Measurements from ENCODE around the gene LAGE3.

The LAGE3 gene

DNA sequence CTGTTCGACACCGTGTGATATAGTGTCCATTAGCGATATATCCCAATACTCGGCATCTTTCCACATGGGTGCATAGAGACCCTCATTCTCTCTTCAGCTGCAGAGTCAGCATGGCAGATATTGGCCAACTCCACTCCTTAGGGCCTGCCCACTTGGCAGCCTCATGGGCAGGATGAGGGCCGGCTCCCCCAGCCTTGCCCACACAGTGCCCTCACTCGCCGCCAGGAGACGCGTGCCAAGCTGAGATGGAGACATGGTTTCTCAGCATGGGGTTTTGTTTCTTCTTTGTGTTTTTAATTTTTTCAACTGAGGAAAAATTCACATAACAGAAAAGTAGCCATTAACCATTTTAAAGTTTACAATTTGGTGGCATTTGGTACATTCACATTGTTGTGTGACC lies 26.3 kb downstream of the LAGE3 start:
- DNase-seq = no peak

DNA sequence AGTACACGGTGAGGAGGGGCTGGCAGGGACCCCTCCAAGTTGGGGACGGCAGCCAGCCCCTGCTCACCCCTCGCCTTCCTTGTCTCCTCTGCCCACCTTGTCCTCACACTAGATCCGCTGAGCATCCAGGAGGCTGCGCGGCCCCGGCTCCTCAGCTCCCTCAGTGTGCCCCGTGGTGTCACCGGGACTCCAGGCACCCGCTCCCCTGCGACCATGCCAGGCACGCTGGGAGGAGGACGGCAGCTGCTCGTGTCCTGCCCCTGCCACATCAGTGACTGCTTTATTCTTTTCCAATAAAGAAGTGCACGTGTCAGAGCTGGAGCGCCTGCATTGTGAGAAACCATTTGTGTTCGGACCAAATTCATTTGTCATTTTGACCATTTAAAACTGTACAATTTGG lies 28.8 kb downstream of the LAGE3 start:
- no peak for DNase-seq

DNA sequence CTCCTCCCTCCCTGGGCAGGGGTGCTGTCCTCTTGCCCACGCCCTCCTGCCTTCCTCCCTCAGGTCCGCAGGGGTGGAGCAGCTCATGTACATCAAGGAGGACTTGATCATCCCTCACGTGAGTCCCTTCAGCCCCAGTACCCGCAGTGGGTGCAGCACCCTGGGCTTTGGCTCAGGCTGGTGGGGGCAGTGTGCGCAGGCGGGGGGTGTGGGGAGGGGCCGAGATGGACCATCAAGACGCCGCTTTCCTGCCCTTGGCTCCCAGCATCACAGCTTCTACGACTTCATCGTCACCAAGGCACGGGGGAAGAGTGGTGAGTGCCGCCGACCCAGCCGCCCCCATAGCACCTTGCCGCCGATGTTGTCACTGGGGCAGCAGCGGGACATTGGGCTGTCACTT lies 29.5 kb downstream of the LAGE3 start:
- DNase-seq = no peak

DNA sequence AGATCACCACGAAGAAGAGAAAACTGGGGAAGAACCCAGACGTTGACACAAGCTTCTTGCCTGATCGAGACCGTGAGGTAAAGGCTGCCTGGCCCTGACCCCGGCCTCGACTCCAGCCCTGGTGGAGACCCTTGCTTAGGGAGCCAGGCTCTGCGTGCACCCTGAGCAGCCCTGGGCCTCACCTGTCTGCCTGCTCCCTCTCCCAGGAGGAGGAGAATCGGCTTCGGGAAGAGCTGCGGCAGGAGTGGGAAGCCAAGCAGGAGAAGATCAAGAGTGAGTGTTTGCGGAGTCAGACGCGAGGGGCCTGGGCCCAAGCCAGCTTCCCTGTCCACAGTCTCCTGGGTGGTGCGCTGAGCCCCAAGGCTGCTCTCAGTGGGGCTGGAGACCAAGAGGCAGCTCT lies 30.6 kb downstream of the LAGE3 start:
- DNase-seq = no peak

DNA sequence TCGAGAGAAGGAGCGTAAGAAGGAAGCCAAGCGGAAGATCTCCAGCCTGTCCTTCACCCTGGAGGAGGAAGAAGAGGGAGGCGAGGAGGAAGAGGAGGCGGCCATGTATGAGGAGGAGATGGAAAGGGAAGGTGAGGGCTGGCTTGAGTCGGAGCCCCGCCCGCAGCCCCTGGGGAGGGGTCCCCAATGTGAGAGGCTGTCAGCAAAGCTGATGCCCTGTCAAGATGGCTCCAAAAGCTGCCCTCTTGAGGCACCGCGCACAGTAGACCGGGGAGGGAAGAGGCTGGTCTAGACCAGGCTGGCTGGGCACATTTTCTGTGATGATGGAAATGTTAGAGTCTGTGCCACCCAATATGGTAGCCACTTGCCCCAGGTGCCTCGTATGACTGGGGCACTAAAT lies 32.7 kb downstream of the LAGE3 start:
- no peak for DNase-seq

DNA sequence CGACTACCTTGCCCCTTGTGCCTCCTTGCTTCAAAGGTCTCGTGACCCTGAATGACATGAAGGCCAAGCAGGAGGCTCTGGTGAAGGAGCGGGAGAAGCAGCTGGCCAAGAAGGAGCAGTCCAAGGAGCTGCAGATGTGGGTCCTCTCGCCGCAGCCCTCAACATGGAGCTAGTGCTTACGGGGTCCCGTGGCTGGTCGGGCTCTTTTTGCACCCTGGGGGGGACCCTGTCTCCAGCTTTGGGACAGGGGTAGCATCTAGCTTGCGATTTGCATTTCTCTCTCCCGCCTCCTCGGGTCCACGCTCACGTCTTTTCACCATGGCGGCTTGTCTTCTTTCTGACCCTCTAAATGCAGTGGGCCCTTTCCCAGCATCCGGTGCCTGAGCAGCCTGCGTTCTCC lies 33.3 kb downstream of the LAGE3 start:
- no peak for DNase-seq

DNA sequence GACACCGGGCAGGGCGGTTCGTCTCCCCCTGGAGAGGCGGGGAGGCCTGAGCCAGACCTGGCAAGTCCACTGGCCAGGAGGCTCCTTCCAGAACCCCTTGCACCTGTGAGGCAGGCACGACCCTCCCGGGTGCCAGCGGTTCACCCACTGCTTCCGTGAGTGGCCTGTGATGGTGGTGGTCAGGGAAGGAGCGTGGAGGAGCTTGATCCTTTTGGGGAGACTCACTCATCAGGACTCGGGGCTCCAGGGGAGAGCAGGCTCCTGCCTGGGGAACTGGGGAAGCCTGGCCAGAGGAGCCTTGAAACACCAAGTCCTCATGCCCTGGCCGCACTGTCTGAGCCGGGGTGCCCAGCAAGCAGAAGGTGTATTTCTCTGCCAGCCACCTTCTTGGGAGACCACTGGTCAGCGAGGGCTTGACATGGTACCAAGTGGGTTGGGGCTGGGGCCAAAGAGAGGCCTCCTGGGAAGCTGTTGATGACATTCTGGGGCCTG lies 34.3 kb downstream of the LAGE3 start:
- DNase-seq = no peak

DNA sequence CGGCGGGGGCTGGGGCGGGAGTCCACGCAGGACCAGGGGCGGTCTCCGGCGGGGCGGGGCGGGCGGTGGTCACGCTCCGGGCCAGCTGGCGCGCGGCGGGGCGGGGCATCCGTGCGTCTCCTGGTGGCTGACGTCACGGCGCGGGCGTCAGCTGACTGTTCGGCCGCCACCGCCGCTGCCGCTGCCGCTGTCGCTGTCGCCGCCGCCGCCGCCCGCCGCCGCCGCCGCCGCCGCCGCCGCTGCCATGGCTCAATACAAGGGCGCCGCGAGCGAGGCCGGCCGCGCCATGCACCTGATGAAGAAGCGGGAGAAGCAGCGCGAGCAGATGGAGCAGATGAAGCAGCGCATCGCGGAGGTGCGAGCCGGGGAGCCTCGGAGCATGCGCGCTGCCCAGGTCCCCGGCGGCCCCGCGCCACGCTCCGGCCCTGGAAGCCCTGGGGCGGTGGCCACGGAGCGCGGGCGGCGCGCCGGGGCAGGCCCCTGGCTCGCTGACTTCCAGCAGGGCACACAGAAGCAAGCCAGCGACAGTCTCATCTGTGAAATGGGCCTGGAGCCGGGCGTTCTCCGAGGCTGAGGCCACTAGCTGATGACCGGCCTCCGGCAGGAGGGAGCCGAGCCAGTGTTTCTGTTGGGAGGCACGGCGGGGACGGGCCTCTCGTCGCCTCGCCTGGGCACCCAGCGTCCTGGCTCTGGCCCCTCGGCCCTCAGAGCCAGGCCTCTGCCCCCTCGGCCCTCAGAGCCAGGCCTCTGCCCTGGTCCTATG lies 34.9 kb downstream of the LAGE3 start, which contains the start of gene FAM50A:
FAM50A (plus strand) TSS at position 150 of the 763 bp plus-strand sequence; CDS start at position 245, 95 bp downstream.
- peak; percentile 39 for DNase-seq

DNA sequence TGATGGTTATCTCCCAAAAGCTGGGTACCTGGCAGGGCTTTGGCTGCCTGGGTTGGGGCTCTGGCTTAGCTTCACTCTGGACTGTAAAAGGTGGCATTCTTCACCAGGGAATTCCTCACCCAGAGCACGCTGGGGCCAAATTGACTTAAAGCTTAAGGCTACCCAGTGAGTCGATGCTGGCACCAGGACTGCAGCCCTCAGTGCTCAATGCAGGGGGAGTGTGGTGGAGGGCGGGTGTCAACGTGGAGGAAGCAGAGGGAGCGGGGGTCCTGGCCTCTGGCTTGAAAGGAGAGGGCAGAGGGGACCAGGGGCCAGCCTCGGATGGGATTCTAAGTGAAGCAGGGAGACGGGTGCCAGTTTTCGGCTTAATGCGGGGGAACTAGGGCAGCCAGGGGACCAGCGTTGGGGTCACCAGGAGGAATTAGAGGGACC lies 35.6 kb downstream of the LAGE3 start:
- no peak for DNase-seq

DNA sequence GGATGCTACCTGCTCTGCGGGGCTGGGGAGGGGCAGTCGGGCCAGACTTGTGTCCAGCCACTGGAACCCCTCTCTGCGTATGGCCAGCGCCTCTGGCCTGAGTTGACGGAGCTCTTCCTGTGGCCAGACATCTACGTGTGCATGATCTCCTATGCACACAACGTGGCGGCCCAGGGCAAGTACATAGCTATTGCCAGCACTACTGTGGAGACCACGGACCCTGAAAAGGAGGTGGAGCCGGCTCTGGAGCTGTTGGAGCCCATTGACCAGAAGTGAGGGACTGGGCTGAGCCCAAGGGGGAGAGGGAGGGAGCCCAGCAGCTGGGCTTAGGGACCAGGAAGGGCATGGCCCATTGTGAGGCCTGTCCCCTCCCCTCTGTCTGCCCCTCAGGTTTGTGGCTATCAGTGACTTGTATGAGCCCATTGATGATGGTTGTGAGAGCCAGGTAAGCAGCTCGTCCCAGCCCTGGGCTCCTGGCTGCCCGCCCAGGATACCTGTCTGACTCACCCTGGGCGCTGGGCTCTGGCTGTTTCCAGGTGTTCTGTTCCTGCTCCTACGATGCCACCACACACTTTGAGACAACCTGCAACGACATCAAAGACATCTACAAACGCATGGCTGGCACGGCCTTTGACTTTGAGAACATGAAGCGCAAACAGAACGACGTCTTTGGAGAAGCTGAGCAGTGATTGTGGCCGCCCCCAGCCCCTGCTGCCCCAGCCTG lies 36.9 kb downstream of the LAGE3 start:
- no peak for DNase-seq

DNA sequence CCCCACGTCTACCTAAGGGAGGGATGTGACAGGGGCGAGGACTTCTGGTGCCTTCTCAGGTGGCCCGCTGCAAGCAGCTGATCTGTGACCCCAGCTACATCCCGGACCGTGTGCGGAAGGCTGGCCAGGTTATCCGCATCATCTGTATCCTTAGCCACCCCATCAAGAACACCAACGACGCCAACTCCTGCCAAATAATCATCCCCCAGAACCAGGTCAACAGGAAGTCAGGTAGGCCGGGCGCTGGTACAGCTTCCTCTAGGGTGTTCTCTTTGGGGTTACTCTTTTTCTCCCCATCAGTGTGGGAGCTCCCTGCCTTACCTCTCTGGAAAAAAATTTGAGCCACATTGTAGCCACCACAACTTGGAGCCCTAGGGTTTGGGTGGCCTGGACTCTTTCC lies 37.5 kb downstream of the LAGE3 start:
- DNase-seq = no peak

DNA sequence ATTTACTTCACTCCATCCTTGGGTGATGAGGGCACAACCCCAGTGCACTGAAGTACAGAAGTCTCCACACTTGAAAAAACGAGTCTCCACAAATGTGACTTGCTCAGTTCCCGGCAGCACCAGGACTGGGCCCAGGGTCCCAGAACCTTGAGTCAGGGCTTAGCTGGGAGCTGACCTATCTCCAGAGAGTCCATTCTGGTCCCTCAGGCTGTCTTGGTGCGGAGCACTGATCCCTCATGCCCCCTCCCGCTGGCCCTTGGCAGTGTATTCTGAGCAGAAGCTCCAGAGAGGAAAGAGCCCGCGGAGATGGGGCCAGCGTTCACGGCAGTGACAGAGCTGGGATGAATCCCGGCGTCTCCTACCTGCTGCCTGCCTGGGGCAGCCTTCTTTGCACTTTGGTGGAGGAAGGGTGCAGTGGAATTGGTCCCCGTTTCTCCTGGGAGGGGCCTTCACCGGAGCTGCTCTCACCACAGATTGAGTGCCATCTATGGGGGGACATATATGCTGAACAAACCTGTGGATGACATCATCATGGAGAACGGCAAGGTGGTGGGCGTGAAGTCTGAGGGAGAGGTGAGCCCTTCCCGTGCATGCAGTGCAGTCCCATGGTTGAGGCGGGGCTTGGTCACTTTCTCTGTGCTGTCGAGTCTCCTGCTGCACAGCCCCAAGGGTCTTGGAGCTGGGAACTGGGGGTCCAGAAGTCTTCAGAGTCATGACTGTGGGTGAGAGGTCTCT lies 38.3 kb downstream of the LAGE3 start:
- no peak for DNase-seq

DNA sequence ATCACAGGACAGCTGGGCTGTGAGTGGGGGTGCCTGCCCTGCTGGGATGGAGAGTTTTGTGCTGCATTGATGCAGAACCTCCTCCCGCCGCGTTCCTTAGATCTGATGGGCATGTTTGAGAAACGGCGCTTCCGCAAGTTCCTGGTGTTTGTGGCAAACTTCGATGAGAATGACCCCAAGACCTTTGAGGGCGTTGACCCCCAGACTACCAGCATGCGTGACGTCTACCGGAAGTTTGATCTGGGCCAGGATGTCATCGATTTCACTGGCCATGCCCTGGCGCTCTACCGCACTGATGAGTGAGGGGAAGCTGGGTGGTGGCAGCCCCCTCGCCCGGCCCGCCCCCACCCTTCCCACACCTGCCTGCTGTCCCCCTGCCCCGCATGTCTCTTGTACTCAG lies 39.2 kb downstream of the LAGE3 start:
- DNase-seq = no peak

DNA sequence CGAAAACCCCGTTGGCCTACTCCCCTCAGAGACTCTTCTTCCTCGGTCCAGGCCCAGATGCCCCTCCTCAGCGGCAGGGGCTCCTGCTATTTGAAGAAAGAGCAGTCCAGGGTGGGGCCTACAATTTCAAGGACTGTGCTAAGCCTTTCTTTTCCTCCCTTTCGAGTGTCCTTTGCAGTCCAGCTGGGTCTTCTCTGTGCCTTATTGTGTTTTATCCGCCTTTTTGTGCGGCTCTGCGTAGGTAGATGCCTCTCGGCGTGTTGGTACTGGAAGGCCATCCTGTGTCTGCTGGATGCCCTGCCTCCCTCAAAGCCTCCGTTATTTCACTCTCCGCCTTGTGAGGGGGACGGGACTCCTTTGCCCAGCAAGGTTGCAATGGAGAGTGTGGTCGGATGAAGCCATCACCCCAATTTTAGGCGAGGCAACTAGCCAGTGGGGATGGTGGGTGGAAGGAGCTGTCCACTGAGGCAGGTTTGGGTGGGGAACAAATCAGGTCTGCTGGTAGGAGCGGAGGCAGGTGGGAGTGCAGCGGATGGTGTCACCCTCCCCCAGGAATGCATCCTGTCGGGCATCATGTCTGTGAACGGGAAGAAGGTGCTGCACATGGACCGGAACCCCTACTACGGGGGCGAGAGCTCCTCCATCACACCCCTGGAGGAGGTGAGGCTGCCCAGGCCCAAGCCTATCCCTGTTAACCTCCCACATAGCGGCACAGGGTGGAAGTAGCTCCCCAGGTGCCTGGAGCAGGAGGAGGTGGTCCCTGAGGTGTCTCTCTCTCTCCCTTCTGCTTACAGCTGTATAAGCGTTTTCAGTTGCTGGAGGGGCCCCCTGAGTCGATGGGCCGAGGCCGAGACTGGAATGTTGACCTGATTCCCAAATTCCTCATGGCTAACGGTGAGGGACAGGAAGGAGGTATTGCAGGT lies 40.8 kb downstream of the LAGE3 start:
- DNase-seq = no peak

DNA sequence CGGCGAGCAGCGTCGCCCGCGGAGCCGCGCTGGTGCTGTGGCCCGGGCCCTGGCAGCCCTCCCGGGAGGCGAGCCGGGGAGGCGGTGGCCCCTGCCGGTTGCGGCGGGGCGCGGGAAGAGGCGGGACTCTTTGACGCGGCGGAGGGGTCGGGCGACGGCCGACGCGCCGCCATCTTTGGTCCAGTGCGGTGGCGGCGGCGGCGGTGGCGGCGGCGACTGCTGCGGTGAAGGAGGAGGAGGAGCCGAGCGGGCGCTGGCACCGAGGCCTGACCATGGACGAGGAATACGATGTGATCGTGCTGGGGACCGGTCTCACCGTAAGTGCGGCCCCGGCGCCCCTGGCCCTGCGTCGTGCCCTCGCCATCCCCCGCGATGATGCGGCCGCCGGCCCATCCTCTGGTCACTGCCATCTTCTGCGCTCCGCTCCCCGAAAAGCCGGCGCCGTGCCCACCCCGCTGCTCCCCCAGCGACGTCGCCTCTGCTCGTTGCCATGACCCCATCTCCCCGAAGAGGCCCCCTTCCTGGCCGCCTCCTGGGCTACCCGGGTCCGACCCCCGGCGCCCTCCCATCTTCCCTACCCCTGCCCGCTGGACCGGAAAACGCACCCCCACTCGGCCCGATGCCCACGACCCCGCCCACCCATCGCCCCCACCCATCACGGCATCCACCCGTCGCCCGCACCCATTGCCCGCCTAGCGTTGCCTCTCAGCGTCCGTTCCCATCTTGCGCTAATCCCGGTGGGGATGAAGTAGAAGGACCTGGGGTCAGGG lies 41.9 kb downstream of the LAGE3 start, which contains the start of gene GDI1:
GDI1 (plus strand) TSS at position 172 of the 770 bp plus-strand sequence; CDS start at position 273, 101 bp downstream.
- peak; percentile 32 for DNase-seq

DNA sequence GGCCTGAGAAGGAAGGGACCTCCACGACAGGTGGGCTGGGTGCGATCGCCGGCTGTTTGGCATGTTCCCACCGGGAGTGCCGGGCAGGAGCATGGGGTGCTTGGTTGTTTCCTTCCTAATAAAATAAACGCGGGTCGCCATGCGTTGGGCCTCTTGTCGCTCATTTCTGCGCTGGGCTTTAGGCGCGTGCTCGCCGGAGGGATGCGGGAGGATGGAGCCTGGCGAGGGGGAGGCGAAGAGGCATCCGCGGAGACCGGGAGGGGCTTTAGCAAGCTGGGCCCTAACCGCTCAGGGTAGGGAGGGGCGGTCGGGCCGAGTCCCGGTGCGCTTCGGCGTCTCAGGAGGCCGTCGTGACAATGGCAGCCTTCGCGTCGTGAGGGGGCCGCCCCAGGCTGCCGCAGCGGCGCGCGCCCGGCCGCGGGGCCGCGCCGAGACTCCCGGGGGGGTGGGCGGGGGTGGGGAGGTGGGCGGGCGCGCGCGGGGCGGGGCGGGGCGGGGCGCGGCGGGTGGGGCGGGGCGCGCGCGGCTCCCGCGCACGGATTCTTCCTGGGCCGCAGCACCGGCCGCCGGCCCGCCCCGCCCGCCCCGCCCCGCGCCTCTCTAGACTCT lies 42.6 kb downstream of the LAGE3 start:
- DNase-seq = peak; percentile 31

DNA sequence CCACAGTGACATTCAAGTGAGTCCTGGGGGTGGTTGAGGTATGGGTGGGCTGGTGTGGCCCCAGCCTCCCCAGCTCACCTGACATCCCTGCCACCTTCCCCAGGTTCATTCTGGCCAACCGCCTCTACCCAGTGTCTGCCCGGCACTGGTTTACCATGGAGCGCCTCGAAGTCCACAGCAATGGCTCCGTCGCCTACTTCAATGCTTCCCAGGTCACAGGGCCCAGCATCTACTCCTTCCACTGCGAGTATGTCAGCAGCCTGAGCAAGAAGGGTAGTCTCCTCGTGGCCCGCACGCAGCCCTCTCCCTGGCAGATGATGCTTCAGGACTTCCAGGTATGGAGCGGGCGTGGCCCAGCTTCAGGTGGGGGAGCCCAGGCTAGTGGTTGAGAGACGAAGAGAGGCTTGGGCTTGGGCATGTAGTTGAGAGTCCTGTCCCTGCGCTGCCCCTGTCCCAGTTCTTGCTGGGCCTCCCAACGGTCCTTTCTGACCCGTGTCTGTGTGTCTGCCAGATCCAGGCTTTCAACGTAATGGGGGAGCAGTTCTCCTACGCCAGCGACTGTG lies 43.8 kb downstream of the LAGE3 start:
- DNase-seq = no peak

DNA sequence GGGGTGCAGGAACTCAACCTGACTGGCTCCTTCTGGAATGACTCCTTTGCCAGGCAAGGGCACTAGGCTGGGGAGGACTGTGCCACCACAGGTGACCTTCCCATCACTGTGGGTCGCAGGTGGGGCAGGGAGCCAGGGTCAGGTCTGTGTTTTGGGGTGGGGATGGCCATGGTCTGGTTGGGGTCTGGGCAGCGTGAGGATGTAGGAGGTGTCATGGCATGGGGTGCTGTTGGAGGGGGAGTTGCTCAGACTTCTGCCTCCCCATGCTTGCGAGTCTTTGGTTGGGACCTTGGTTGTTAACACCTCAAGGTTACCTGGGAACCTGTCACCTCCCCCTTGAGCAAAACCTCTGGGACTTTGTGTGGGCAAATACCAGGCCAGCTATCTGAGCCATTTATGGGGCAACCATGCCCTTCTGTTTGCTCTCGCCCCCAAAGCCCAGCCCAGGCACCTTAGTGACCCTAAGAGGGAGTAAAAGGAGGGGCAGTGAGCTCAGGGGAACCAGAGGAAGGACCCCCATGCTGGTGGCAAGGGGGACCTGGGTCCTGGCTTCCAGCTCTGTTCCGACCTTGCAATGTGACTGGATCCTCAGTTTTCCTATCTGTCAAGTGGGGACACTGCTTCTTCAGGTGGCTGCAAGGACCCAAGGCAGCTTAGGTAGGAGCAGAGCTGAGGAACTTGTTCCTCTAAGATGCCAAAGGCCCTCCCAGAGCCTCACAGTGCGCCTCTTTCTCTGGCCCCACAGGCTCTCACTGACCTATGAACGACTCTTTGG lies 44.5 kb downstream of the LAGE3 start:
- DNase-seq = no peak

DNA sequence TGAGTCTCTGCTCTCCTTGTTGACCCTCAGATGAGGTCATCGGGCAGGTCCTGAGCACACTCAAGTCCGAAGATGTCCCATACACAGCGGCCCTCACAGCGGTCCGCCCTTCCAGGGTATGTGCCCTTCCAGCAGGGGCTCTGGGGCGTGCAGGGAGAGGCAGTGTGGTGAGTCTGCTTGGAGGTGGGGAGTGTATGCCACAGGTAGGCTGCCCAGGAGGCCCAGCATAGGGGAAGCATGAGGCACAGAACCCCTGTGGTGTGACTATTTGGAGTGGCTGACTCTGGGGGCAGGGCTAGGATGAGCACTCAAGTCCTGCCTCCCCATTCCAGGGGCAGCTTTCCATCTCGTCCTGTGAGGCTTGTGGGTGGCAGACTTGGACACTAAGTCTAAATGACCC lies 45.5 kb downstream of the LAGE3 start:
- no peak for DNase-seq

DNA sequence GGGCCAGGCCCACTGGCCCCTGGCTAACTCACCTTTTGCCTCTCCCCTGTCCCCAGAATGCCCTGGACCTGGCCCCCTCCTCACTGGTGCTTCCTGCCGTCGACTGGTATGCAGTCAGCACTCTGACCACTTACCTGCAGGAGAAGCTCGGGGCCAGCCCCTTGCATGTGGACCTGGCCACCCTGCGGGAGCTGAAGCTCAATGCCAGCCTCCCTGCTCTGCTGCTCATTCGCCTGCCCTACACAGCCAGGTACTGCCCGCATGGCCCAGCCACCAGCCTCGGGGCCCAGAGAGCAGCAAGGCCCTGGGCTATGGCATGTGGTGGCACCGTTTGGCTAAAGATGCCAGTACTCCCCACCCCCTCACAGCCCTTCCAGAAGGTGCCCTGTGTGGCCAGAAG lies 46.9 kb downstream of the LAGE3 start:
- no peak for DNase-seq
